HepG2 (cell line): ENCODE data around the gene CYB5R3. TPM values are rescaled to one million over a fixed set of nuclear protein-coding genes. Genes with fewer than 3 reads are reported as not detected.
A peak's percentile ranks its signal among the peaks of the same experiment; 100 is the strongest.
"Not testable (repeated sequence)": the region's sequence is repeated elsewhere in the genome, so short reads cannot be mapped to it uniquely, and the experiment has no call there.

Experiments
- ATAC-seq: fragments of 200-7000 bp; cut with Tn5 transposase; 3 replicates; pipeline ENCODE4 v1.9.1; 2020; ENCODE audit warnings: mild to moderate bottlenecking, moderate library complexity
- BruUV-seq: library from RNA; stranded (reverse); fragments of 400-500 nt; replicated peaks from 2 replicates; lab custom pipeline; 2021; lab: Mats Ljungman, UMichigan
- CTCF ChIA-PET: fragments of 300-600 bp; formaldehyde crosslinking; extraction: SDS; loops from one replicate; lab custom pipeline; 2021; ENCODE audit warnings: low total read pairs, inconsistent platforms, low intra/inter-chr PET ratio; lab: Yijun Ruan, JAX
- POLR2A ChIA-PET: fragments of 350-600 bp; sonication (Branson Sonifier 250); formaldehyde crosslinking; loops from one replicate; lab custom pipeline; 2020; ENCODE audit warnings: antibody characterized with exemption, inconsistent platforms; lab: Yijun Ruan, JAX
- DNase-seq: peaks from one replicate; pipeline ENCODE4 v3.0.0-alpha.2; 2015; ENCODE audit warnings: low spot score
- FAIRE-seq: peaks from 3 replicates; lab custom pipeline; 2011; peaks lifted over from hg19 to GRCh38; lab: Jason Lieb, UNC
- H2AFZ ChIP-seq: one replicate; pipeline ENCODE4 v1.6.1; 2011; ENCODE audit warnings: low read length, inconsistent platforms
- H3K27ac ChIP-seq: fragments of 300-600 bp; 3 replicates; pipeline ENCODE4 v1.8.0; 2011; ENCODE audit warnings: mixed run types, mild to moderate bottlenecking, mixed read lengths, low read length, inconsistent platforms; ENCODE audit not compliant: insufficient read depth; ENCODE audit errors: extremely low read length
- H3K27me3 ChIP-seq, 2 experiments: fragments of 200-600 bp in 1 of 2; 2 replicates in 1 of 2; 3 replicates in 1 of 2; pipeline versions ENCODE4 v1.6.0 to v1.8.0; 2011; ENCODE audit warnings: low read length in 2 of 2, mild to moderate bottlenecking in 2 of 2, moderate library complexity in 2 of 2, inconsistent platforms in 1 of 2; ENCODE audit not compliant: insufficient read depth in 2 of 2, control insufficient read depth in 1 of 2
- H3K36me3 ChIP-seq, 2 experiments: fragments of 200-600 bp in 1 of 2; replicated peaks in 1 of 2; 2 replicates in 1 of 2; 3 replicates in 1 of 2; pipeline versions ENCODE4 v1.5.1 to v1.8.0; 2011; ENCODE audit warnings: low read length in 2 of 2, inconsistent platforms in 1 of 2; ENCODE audit not compliant: insufficient read depth in 2 of 2, control insufficient read depth in 1 of 2
- H3K4me1 ChIP-seq: 2 replicates; pipeline ENCODE4 v1.5.1; 2012; ENCODE audit warnings: low read length, inconsistent platforms; ENCODE audit not compliant: insufficient read depth
- H3K4me2 ChIP-seq: 2 replicates; pipeline ENCODE4 v1.6.0; 2011; ENCODE audit warnings: low read depth, low read length, inconsistent platforms
- H3K4me3 ChIP-seq, 3 experiments: fragments of 200-600 bp in 1 of 3; sonication (generic), shearing (Covaris generic) in 1 of 3; replicated peaks in 1 of 3; 2 replicates each; pipeline ENCODE4 v1.5.1; 2011 to 2016; ENCODE audit warnings: low read length in 3 of 3, inconsistent platforms in 2 of 3, low read depth in 2 of 3, mild to moderate bottlenecking in 2 of 3, control low read depth in 1 of 3, mixed read lengths in 1 of 3; ENCODE audit not compliant: insufficient read depth in 1 of 3
- H3K79me2 ChIP-seq: one replicate; pipeline ENCODE4 v1.6.1; 2011; ENCODE audit warnings: low read length, inconsistent platforms; ENCODE audit not compliant: insufficient read depth
- H3K9ac ChIP-seq: 2 replicates; pipeline ENCODE4 v1.6.0; 2011; ENCODE audit warnings: mild to moderate bottlenecking, low read depth, low read length, inconsistent platforms; ENCODE audit not compliant: insufficient read depth
- H3K9me3 ChIP-seq: 2 replicates; pipeline ENCODE4 v1.5.1; 2012; ENCODE audit warnings: mild to moderate bottlenecking, low read length
- H4K20me1 ChIP-seq: 2 replicates; pipeline ENCODE4 v1.6.0; 2011; ENCODE audit warnings: inconsistent platforms, mild to moderate bottlenecking, low read length, moderate library complexity; ENCODE audit not compliant: insufficient read depth
- ATF4 ChIP-seq, 2 experiments: fragments of 450-650 bp in 1 of 2; sonication (generic) in 1 of 2; formaldehyde crosslinking; IDR thresholded peaks; 2 replicates each; pipeline versions ENCODE4 v1.5.0 to v1.8.0; 2020 to 2022; ENCODE audit warnings: mild to moderate bottlenecking in 1 of 2, missing genetic modification reagents in 1 of 2
- ZNF441 ChIP-seq: sonication (generic); formaldehyde crosslinking; IDR thresholded peaks from 2 replicates; pipeline ENCODE4 v1.7.0; 2021; ENCODE audit warnings: missing genetic modification reagents, borderline replicate concordance
- WGBS: methylation state at CpG from one replicate; pipeline ENCODE4 v1.1.6; 2017; ENCODE audit warnings: low lambda C conversion rate; 5-methylcytosine and 5-hydroxymethylcytosine counted together
- in situ Hi-C: cut with HindIII; loops from 2 replicates; pipeline ENCODE4 v1.10.0; 2017; ENCODE audit warnings: low pct_unique_long_range_greater_than_20kb; ENCODE audit not compliant: extremely low pct_ligation_motif_present
- intact Hi-C: fragments of 100-400 bp; cut with micrococcal nuclease; formaldehyde crosslinking; loops from one replicate; pipeline ENCODE4 v1.10.0; 2022; ENCODE audit not compliant: unreplicated experiment
- polyA plus RNA-seq, 8 experiments: library from polyadenylated mRNA; depleted of rRNA in 3 of 8; stranded (reverse) in 7 of 8; unstranded in 1 of 8; fragments of >200 nt; fragmentation: Illumina TruSeq in 4 of 8; extraction: Trizol in 4 of 8; gene quantifications; 2 replicates each; pipeline versions ENCODE4 v1.2.1 to v1.2.3, GENCODE V29; 2011 to 2016; ENCODE audit warnings: low read depth in 4 of 8, missing spikeins in 1 of 8, mixed read lengths in 1 of 8; ENCODE audit not compliant: insufficient read depth in 1 of 8
- total RNA-seq, 5 experiments: library from RNA; depleted of rRNA; stranded (reverse); fragments of >200 nt; fragmentation: Illumina TruSeq; extraction: Trizol; gene quantifications; 2 replicates each; pipeline ENCODE4 v1.2.3, GENCODE V29; 2016; ENCODE audit warnings: low read depth in 1 of 5
- TF ChIP-seq, protein P1 (sequence below): sonication (generic); formaldehyde crosslinking; IDR thresholded peaks from 2 replicates; pipeline ENCODE4 v1.4.0; 2020; ENCODE audit warnings: missing genetic modification reagents

Gene CYB5R3
- total and polyA plus RNA-seq, 2 of the 13 experiments (the other 11 are each of a cell fraction or from before 2014, with no cell fraction given) = 32.4 to 305 TPM

DNA sequence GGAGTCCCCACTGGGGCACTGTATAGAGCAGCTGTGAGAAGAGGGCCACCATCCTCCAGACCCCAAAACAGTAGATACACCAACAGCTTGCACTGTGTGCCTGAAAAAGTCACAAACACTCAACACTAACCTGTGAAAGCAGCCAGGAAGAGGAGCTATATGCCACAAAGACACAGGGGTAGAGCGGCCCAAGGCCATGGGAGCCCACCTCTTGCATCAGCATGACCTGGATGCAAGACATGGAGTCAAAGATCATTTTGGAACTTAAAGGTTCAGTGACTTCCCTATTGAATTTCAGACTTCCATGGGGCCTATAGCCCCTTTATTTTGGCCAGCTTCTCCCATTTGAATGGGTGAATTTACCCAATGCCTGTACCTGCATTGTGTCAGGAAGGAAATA lies 29.7 kb upstream of the CYB5R3 start:
- H3K36me3 ChIP-seq = no peaks in the 10 kb centered on the region
- ATAC-seq = no peak
- H4K20me1 ChIP-seq = no peaks in the 10 kb centered on the region
- in situ Hi-C loops = no loop called here
- no peak overlapping the region for H3K4me2 ChIP-seq
- H3K27ac ChIP-seq = no peak overlapping the region
- no TSS peak for BruUV-seq
- H2AFZ ChIP-seq = no peak overlapping the region
- TF ChIP-seq ATF4 (CRISPR knock-in tag; IDR thresholded peaks at IDR 0.05) (0 out of 4 replicates have a peak, but pooled peaks of 1 of the 2 experiments have one; percentile 41), ZNF441 (CRISPR knock-in tag) (no peak)
- TF ChIP-seq, protein P1, sequence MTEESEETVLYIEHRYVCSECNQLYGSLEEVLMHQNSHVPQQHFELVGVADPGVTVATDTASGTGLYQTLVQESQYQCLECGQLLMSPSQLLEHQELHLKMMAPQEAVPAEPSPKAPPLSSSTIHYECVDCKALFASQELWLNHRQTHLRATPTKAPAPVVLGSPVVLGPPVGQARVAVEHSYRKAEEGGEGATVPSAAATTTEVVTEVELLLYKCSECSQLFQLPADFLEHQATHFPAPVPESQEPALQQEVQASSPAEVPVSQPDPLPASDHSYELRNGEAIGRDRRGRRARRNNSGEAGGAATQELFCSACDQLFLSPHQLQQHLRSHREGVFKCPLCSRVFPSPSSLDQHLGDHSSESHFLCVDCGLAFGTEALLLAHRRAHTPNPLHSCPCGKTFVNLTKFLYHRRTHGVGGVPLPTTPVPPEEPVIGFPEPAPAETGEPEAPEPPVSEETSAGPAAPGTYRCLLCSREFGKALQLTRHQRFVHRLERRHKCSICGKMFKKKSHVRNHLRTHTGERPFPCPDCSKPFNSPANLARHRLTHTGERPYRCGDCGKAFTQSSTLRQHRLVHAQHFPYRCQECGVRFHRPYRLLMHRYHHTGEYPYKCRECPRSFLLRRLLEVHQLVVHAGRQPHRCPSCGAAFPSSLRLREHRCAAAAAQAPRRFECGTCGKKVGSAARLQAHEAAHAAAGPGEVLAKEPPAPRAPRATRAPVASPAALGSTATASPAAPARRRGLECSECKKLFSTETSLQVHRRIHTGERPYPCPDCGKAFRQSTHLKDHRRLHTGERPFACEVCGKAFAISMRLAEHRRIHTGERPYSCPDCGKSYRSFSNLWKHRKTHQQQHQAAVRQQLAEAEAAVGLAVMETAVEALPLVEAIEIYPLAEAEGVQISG = peak; percentile 59; the same call in 1 of the 2 replicates
- H3K27me3 ChIP-seq = no peaks in the 10 kb centered on the region; a peak in 1 of 5 replicates
- DNase-seq = no peak
- intact Hi-C loops = no loop called here
- no peak for FAIRE-seq
- ChIA-PET POLR2A (no interaction called here), CTCF (no interaction called here)
- no peaks in the 10 kb centered on the region for H3K79me2 ChIP-seq
- H3K9ac ChIP-seq = no peak overlapping the region
- peaks cover 67% of the 10 kb centered on the region for H3K4me1 ChIP-seq
- no peak overlapping the region for H3K4me3 ChIP-seq
- peaks cover 11% of the 10 kb centered on the region; the same call in 1 of the 2 replicates for H3K9me3 ChIP-seq
- WGBS = no CpG with 5 or more reads among the region's 1 CpG

- H3K4me3 ChIP-seq, POLR2A ChIA-PET, H2AFZ ChIP-seq, DNase-seq, FAIRE-seq, intact Hi-C loops, BruUV-seq, CTCF ChIA-PET, in situ Hi-C loops, H3K79me2 ChIP-seq, ATAC-seq, H3K4me2 ChIP-seq, H3K27ac ChIP-seq, H4K20me1 ChIP-seq, H3K27me3 ChIP-seq, H3K9ac ChIP-seq, H3K36me3 ChIP-seq: not testable (repeated sequence)
- H3K9me3 ChIP-seq = peaks cover 11% of the 10 kb centered on the region; the same call in 1 of the 2 replicates
- WGBS = 53% methylated on average over 4 of the region's 4 CpGs
- peaks cover 65% of the 10 kb centered on the region for H3K4me1 ChIP-seq
Observed at GRCh38 chr22:42677936-42678335, 28.7 kb upstream of the CYB5R3 start.
